Adrenal gland (tissue), 5 donors: ENCODE measurements around the gene JTB.

ENCODE experiments used
- CTCF ChIP-seq, 6 experiments: fragments of 450-650 bp in 4 of 6; fragments of 200-600 bp in 2 of 6; sonication (generic) in 1 of 6; IDR thresholded peaks; 1 replicate in 5 of 6; 2 replicates in 1 of 6; pipeline versions ENCODE4 v1.5.1 to v1.8.0; 2016 to 2021; ENCODE audit warnings: antibody characterized with exemption in 6 of 6, mild to moderate bottlenecking in 2 of 6, moderate library complexity in 1 of 6
- POLR2A ChIP-seq, 2 donors: fragments of 450-650 bp; IDR thresholded peaks; one replicate each; pipeline ENCODE4 v1.6.1; 2017; ENCODE audit warnings: antibody characterized with exemption in 2 of 2, mild to moderate bottlenecking in 2 of 2, moderate library complexity in 1 of 2
- donor health status: DM: no; HTN: no; CAD: no.

- TF ChIP-seq CTCF (IDR thresholded peaks at IDR 0.05) (no peak), POLR2A (IDR thresholded peaks at IDR 0.05) (no peak)
Measured at GRCh38 chr1:153951183-153951582, 26.3 kb downstream of the JTB start.
